Left lung (tissue), 14 donors: ENCODE measurements around the gene TRIM52. TPM values are rescaled to one million over a fixed set of nuclear protein-coding genes. Genes with fewer than 3 reads are reported as not detected.
"Not testable (repeated sequence)": the region's sequence is repeated elsewhere in the genome, so short reads cannot be mapped to it uniquely, and the experiment has no call there.

Experiments
- ATAC-seq: fragments of 200-7000 bp; cut with Tn5 transposase; one replicate; pipeline ENCODE4 v1.9.1; 2020; ENCODE audit warnings: moderate library complexity
- DNase-seq, 4 donors: peaks; one replicate each; pipeline ENCODE4 v3.0.0-alpha.2; 2013 to 2020
- H3K27ac ChIP-seq, 2 donors: fragments of 200-600 bp; sonication (generic) in 1 of 2; one replicate each; pipeline versions ENCODE4 v1.5.0 to v1.8.0; 2020 to 2021
- H3K27me3 ChIP-seq, 2 donors: fragments of 200-600 bp; sonication (generic) in 1 of 2; one replicate each; pipeline versions ENCODE4 v1.5.0 to v1.8.0; 2020 to 2021
- H3K36me3 ChIP-seq, 2 donors: fragments of 200-600 bp; sonication (generic) in 1 of 2; one replicate each; pipeline versions ENCODE4 v1.5.0 to v1.8.0; 2020 to 2021
- H3K4me1 ChIP-seq, 2 donors: fragments of 200-600 bp; one replicate each; pipeline ENCODE4 v1.8.0; 2021
- H3K4me3 ChIP-seq, 2 donors: fragments of 200-600 bp; sonication (generic) in 1 of 2; one replicate each; pipeline versions ENCODE4 v1.5.0 to v1.8.0; 2020 to 2021; ENCODE audit warnings: mild to moderate bottlenecking in 1 of 2
- H3K9me3 ChIP-seq, 2 donors: fragments of 200-600 bp; sonication (generic) in 1 of 2; one replicate each; pipeline versions ENCODE4 v1.5.0 to v1.8.0; 2020 to 2021
- intact Hi-C, 2 donors: fragments of 100-400 bp; cut with DNase I; formaldehyde crosslinking; loops; one replicate each; pipeline versions ENCODE4 v1.11.2 to v1.14.2; 2022
- long read RNA-seq, 12 donors: library from polyadenylated mRNA in 2 of 12; unstranded in 2 of 12; transcript quantifications; one replicate each; pipeline ENCODE4 v2.0.0 and lab custom pipeline, GENCODE V29; 2019 to 2026
- polyA plus RNA-seq, 6 donors: library from polyadenylated mRNA; unstranded; fragments of 120-200 nt; gene quantifications; one replicate each; pipeline ENCODE4 v1.2.1, GENCODE V29; 2013; ENCODE audit not compliant: insufficient read length in 6 of 6
- total RNA-seq, 2 donors: library from RNA; stranded (reverse); fragmentation: NEBNext Ultra II Directional; extraction: Animal tissue kit (Norgen Biotek cat#: 25700); gene quantifications; one replicate each; pipeline ENCODE4 v1.2.1, GENCODE V29; 2021
- TF ChIP-seq, protein P1 (sequence below), 2 donors: fragments of 200-600 bp; sonication (generic) in 1 of 2; IDR thresholded peaks; one replicate each; pipeline versions ENCODE4 v1.5.0 to v1.8.0; 2021; ENCODE audit warnings: antibody characterized with exemption in 2 of 2
- donor health status: DM: no; HTN: yes; CAD: no.
- donor health status: DM: no; HTN: no; CAD: no.

The TRIM52 gene
- total RNA-seq (10 to 100 TPM; 12.4 to 12.9 TPM), polyA plus RNA-seq (10 to 100 TPM; 36.9 to 45.9 (median 40.3) TPM)
- long read RNA-seq, donor 1, full-length matches to known transcripts, result 61 of 61 reads
- long read RNA-seq, donor 1, partial matches to known transcripts, result 0 of 61 reads
- long read RNA-seq, donor 1, other reads (novel, unspliced or antisense), result 0 of 61 reads
- long read RNA-seq, donor 2, full-length matches to known transcripts, result 58 of 58 reads
- long read RNA-seq, donor 2, partial matches to known transcripts, result 0 of 58 reads
- long read RNA-seq, donor 2, other reads (novel, unspliced or antisense), result 0 of 58 reads
- long read RNA-seq, donor 3, full-length matches to known transcripts, result 30 of 30 reads
- long read RNA-seq, donor 3, partial matches to known transcripts, result 0 of 30 reads
- long read RNA-seq, donor 3, other reads (novel, unspliced or antisense), result 0 of 30 reads
- long read RNA-seq, donor 4, full-length matches to known transcripts, result 9 of 10 reads
- long read RNA-seq, donor 4, partial matches to known transcripts, result 0 of 10 reads
- long read RNA-seq, donor 4, other reads (novel, unspliced or antisense), result 1 of 10 reads
- long read RNA-seq, donor 5, full-length matches to known transcripts, result 39 of 39 reads
- long read RNA-seq, donor 5, partial matches to known transcripts, result 0 of 39 reads
- long read RNA-seq, donor 5, other reads (novel, unspliced or antisense), result 0 of 39 reads
- long read RNA-seq, donor 6, full-length matches to known transcripts, result 22 of 22 reads
- long read RNA-seq, donor 6, partial matches to known transcripts, result 0 of 22 reads
- long read RNA-seq, donor 6, other reads (novel, unspliced or antisense), result 0 of 22 reads
- long read RNA-seq, donor 7, full-length matches to known transcripts, result 28 of 28 reads
- long read RNA-seq, donor 7, partial matches to known transcripts, result 0 of 28 reads
- long read RNA-seq, donor 7, other reads (novel, unspliced or antisense), result 0 of 28 reads
- long read RNA-seq, donor 8, full-length matches to known transcripts, result 41 of 41 reads
- long read RNA-seq, donor 8, partial matches to known transcripts, result 0 of 41 reads
- long read RNA-seq, donor 8, other reads (novel, unspliced or antisense), result 0 of 41 reads
- long read RNA-seq, donor 9, result 0 reads
- long read RNA-seq, donor 10, full-length matches to known transcripts, result 8 of 8 reads
- long read RNA-seq, donor 10, partial matches to known transcripts, result 0 of 8 reads
- long read RNA-seq, donor 10, other reads (novel, unspliced or antisense), result 0 of 8 reads
- long read RNA-seq, donor 11, full-length matches to known transcripts, result 31 of 31 reads
- long read RNA-seq, donor 11, partial matches to known transcripts, result 0 of 31 reads
- long read RNA-seq, donor 11, other reads (novel, unspliced or antisense), result 0 of 31 reads
- long read RNA-seq, donor 12, full-length matches to known transcripts, result 27 of 27 reads
- long read RNA-seq, donor 12, partial matches to known transcripts, result 0 of 27 reads
- long read RNA-seq, donor 12, other reads (novel, unspliced or antisense), result 0 of 27 reads

DNA sequence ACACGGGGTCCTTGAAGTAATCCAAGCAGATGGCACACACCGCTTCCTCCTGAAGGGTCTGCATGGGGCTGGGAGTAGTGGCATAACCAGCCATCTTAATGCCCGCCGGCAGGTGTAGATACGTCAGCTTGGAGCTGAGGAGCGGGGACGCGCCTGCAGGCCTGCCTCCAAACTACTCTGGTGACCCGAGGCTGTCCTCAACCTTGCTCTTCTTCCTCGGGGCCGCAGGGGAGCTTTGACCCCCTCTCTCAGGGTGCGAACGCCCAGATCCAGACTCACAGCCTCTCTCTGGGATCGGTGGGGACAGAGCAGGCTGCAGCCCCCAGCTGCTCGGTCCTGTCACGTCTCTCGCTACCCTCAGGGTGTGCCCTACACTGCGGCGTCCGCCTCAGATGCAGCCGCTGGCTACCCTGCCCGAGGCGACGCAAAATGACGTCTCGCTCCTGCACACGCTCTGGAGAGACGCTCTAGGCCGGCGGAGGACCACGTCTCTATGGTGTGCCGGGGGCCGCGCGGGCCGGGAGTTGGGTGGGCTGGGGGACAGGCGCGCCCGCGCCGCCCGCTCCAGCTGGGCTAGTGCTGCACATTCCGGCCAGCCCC lies at the start of gene TRIM52:
Gene TRIM52, minus strand, starts transcription at position 424 of the 600 bp plus-strand sequence. Its CDS starts 330 bp downstream, at position 94.
- intact Hi-C loops, result no loop called here
- TF ChIP-seq, protein P1, sequence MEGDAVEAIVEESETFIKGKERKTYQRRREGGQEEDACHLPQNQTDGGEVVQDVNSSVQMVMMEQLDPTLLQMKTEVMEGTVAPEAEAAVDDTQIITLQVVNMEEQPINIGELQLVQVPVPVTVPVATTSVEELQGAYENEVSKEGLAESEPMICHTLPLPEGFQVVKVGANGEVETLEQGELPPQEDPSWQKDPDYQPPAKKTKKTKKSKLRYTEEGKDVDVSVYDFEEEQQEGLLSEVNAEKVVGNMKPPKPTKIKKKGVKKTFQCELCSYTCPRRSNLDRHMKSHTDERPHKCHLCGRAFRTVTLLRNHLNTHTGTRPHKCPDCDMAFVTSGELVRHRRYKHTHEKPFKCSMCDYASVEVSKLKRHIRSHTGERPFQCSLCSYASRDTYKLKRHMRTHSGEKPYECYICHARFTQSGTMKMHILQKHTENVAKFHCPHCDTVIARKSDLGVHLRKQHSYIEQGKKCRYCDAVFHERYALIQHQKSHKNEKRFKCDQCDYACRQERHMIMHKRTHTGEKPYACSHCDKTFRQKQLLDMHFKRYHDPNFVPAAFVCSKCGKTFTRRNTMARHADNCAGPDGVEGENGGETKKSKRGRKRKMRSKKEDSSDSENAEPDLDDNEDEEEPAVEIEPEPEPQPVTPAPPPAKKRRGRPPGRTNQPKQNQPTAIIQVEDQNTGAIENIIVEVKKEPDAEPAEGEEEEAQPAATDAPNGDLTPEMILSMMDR (IDR thresholded peaks at IDR 0.05), result no peak
- peak; percentile 88 to 98 (median 94) for DNase-seq
- no peaks in the 10 kb centered on the region for H3K9me3 ChIP-seq
- peak; percentile 93 for ATAC-seq
- H3K4me3 ChIP-seq, result peak within 1 kb of the TSS; percentile 85 to 86
- peaks cover 0 to 16% of the 10 kb centered on the region in 2 donors for H3K36me3 ChIP-seq
- H3K27me3 ChIP-seq, result no peaks in the 10 kb centered on the region
- peak within 1 kb of the TSS; percentile 99 to 100 for H3K27ac ChIP-seq
- peaks cover 36 to 52% of the 10 kb centered on the region in 2 donors for H3K4me1 ChIP-seq

DNA sequence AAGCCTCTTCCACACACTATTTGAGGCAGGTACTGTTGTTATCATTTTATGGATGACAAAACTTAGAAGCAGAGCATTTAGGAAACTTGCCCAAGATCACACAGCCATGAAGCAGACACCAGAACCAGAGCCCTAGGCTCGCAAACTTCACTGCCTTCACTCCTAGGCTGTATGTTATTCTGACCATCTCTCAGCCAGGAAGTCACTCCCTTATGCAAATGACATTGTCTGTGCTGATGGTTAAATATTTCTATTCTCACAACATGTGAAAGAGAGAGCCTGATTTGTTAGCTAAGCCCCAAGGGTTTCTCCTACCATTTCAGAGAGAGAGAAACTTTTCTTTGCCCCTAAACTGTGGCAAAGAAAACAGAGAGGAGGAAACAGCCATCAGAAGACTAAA lies 26.4 kb upstream of the TRIM52 start:
- DNase-seq, ATAC-seq, H3K27ac ChIP-seq, intact Hi-C loops, H3K4me1 ChIP-seq, H3K9me3 ChIP-seq, H3K27me3 ChIP-seq, H3K4me3 ChIP-seq, H3K36me3 ChIP-seq: not testable (repeated sequence)

DNA sequence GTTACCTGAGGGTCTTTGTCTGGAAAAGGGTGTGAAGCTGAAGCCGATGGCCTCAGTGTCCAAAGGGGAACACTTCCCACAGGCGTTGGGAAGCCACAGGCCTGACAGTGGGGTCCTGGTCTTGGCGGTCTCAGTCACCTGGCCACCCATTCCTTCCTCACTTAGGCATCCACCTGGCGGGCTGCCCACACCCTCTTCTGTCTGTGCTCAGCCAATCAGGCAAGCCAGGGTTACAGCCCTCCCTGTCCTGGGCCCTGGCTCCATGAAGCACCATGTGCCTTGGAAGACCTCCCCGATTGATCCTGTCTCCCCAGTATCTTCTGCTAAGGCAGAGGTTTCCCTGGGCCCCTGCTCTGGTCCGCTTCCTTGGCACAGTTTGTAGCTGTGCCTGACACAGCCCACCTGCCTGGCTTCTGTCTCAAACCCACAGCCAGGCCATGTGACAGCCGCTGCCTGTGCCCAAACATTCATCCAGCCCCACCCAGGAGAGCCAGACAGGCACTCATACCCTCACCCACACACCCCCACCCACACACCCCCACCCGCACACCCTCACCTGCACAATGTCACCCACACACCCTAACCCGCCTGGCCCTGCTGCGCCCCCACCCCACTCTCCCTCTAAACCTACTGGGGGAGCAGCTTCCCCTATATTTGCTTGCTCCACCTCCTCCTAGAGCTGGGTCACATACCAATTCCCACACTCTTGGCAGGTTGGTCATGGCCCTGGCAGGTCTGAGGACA lies 25.2 kb upstream of the TRIM52 start:
- H3K4me1 ChIP-seq, intact Hi-C loops, H3K36me3 ChIP-seq, H3K27ac ChIP-seq, H3K9me3 ChIP-seq, H3K4me3 ChIP-seq, DNase-seq, ATAC-seq, H3K27me3 ChIP-seq: not testable (repeated sequence)

DNA sequence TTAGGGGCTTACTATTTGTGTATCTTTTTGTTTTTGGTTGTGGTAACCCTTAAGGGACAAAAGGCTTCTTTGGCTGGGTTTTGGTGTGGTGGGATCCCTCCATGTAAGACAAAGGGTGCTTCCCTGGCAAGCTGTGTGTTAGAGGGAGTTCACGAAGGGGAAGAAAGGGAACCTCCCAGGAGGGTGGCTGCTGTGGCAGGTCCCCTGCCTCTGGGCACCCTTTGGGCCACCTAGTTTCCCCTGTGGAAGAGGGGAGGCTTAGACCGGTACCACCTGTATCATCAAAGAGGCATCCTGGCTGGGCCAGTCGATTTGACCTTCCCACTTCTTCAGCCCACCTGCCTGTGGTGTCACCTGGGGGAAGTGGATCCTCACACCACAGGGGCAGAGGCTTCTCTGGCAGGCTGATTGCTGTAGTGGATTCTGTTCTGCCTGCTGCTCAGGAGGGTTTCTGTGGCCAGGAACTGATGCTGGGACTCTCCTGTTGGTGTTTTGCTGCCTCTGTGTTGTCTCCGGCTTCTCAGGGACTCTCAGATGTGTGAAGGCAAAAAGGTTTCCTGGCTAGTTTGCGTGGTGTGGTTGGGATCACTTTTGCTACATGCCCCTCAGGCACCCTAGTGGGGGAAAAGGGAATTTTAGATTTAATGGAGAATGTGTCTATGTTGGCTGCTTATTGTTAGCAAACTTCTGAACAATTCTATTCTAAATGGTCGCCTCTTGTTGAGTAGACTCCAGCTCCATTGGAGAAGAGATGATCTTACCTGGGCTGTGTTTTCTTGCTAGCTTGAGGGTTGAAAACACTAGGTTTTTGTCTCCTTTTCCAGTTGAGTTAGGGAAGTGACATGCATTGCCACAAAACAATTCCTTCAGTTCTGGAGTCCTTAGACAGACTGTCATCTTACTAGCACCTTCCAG lies 23.2 kb upstream of the TRIM52 start:
- H3K4me3 ChIP-seq, ATAC-seq, DNase-seq, H3K27ac ChIP-seq, H3K27me3 ChIP-seq, intact Hi-C loops, H3K36me3 ChIP-seq, H3K4me1 ChIP-seq, H3K9me3 ChIP-seq: not testable (repeated sequence)

DNA sequence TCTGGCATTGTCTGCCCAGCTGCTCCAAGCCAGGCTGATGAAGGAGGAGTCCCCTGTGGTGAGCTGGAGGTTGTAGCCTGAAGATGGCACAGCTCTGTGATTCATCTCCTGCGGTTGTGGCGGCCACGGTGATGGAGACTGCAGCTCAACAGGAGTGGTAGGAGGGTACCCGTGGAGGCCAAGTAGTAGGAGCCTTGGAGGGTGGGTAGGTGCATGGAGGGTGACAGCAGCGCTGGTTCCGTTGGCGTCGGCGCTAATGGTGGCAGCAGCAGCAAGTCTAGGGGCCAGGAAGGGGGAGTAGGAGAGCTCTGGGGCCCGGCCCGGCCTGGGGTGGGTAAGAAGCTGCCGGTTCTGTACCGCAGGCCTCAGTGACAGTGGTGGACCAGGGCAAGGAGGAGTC lies 22.4 kb upstream of the TRIM52 start:
- Histone ChIP-seq H3K36me3 (no peaks in the 10 kb centered on the region), H3K4me1 (no peaks in the 10 kb centered on the region)
- ATAC-seq, result no peak

More for the DNA sequence above, 22.4 kb upstream of the TRIM52 start:
- Histone ChIP-seq H3K9me3 (no peaks in the 10 kb centered on the region), H3K4me3 (no peak overlapping the region), H3K27me3 (no peaks in the 10 kb centered on the region), H3K27ac (no peak overlapping the region)
- TF ChIP-seq, protein P1 (IDR thresholded peaks at IDR 0.05), result no peak
- intact Hi-C loops, result no loop called here
- DNase-seq, result no peak
